Transverse colon (tissue), 4 donors: ENCODE measurements around the gene SMARCA1. TPM values are rescaled to one million over a fixed set of nuclear protein-coding genes. Genes with fewer than 3 reads are reported as not detected.

Experiments used
- DNase-seq: peaks from one replicate; pipeline ENCODE4 v3.0.0-alpha.2; 2019
- H3K27ac ChIP-seq, 4 donors: fragments of 200-600 bp; sonication (generic); 2 replicates each; pipeline ENCODE4 v1.5.1; 2016 to 2018; ENCODE audit warnings: inconsistent platforms in 4 of 4
- H3K27me3 ChIP-seq: fragments of 200-600 bp; sonication (generic); 2 replicates; pipeline ENCODE4 v1.5.1; 2017; ENCODE audit warnings: inconsistent platforms
- H3K36me3 ChIP-seq, 4 donors: fragments of 200-600 bp; sonication (generic); 2 replicates each; pipeline ENCODE4 v1.5.1; 2017 to 2019; ENCODE audit warnings: inconsistent platforms in 4 of 4
- H3K4me1 ChIP-seq, 4 donors: fragments of 200-600 bp; sonication (generic); 2 replicates each; pipeline ENCODE4 v1.5.1; 2017 to 2020; ENCODE audit warnings: inconsistent platforms in 4 of 4
- H3K4me3 ChIP-seq, 4 donors: fragments of 200-600 bp; sonication (generic); 1 replicate in 1 of 4; 2 replicates in 3 of 4; pipeline versions ENCODE4 v1.5.1 to v1.6.1; 2017 to 2019; ENCODE audit warnings: inconsistent platforms in 4 of 4
- H3K9me3 ChIP-seq, 2 donors: fragments of 200-600 bp; sonication (generic); 2 replicates each; pipeline ENCODE4 v1.5.1; 2017 to 2019; ENCODE audit warnings: inconsistent platforms in 2 of 2
- CTCF ChIP-seq, 5 experiments: fragments of 200-600 bp in 3 of 5; fragments of 450-650 bp in 2 of 5; sonication (generic) in 3 of 5; IDR thresholded peaks; 1 replicate in 2 of 5; 2 replicates in 3 of 5; pipeline ENCODE4 v1.5.1; 2016 to 2017; ENCODE audit warnings: antibody characterized with exemption in 5 of 5, inconsistent platforms in 3 of 5, mild to moderate bottlenecking in 2 of 5, moderate library complexity in 1 of 5
- EP300 ChIP-seq: sonication (generic); formaldehyde crosslinking; IDR thresholded peaks from one replicate; pipeline ENCODE4 v1.6.1; 2017; ENCODE audit warnings: antibody characterized with exemption, low read depth
- POLR2A ChIP-seq: fragments of 450-650 bp; IDR thresholded peaks from one replicate; pipeline ENCODE4 v1.6.1; 2016; ENCODE audit warnings: antibody characterized with exemption, mild to moderate bottlenecking, moderate library complexity
- POLR2AphosphoS5 ChIP-seq, 3 donors: sonication (generic); formaldehyde crosslinking; IDR thresholded peaks; one replicate each; pipeline ENCODE4 v1.6.1; 2016; ENCODE audit warnings: antibody characterized with exemption in 3 of 3
- WGBS, 2 donors: methylation state at CpG; one replicate each; pipeline ENCODE4 v1.1.5; 2018; ENCODE audit warnings: low coverage in 1 of 2; 5-methylcytosine and 5-hydroxymethylcytosine counted together
- in situ Hi-C, 4 donors: fragments of 200-750 bp; cut with MboI; loops; one replicate each; pipeline versions ENCODE4 v1.15.0 to v1.15.1; 2017; ENCODE audit warnings: low sequenced_read_pairs in 3 of 4, low pct_ligation_motif_present in 1 of 4, low pct_unique_long_range_greater_than_20kb in 1 of 4
- intact Hi-C: fragments of 100-400 bp; cut with DNase I; formaldehyde crosslinking; loops from one replicate; pipeline ENCODE4 v1.15.1; 2023; ENCODE audit warnings: low total_unique reads
- small RNA-seq, 4 donors: library from RNA; depleted of rRNA; stranded (forward); fragments of <200 nt; gene quantifications; one replicate each; pipeline ENCODE3, GENCODE V24; 2016
- total RNA-seq, 4 donors: library from RNA; depleted of rRNA; stranded (reverse); fragments of >200 nt; gene quantifications; one replicate each; pipeline ENCODE4 v1.1.0, GENCODE V29; 2016

The SMARCA1 gene
- total RNA-seq, 4 donors from 2014 or later = 5.9 to 16.1 (median 13.2) TPM

- H3K27me3 ChIP-seq = no peaks in the 10 kb centered on the region
- no peaks in the 10 kb centered on the region for H3K36me3 ChIP-seq
- no peak for DNase-seq
- no peaks in the 10 kb centered on the region for H3K9me3 ChIP-seq
- H3K27ac ChIP-seq = no peak overlapping the region
- 76 to 87% methylated on average over 4 of the region's 4 CpGs for WGBS, 2 donors
- in situ Hi-C loops (no loop called here), intact Hi-C loops (no loop called here)
- H3K4me1 ChIP-seq = no peaks in the 10 kb centered on the region
- no peak for TF ChIP-seq EP300
- no peak for TF ChIP-seq POLR2AphosphoS5 (IDR thresholded peaks at IDR 0.05)
- no peak for TF ChIP-seq POLR2A
- TF ChIP-seq CTCF (IDR thresholded peaks at IDR 0.05) = no peak
- H3K4me3 ChIP-seq = no peak overlapping the region
Measured at GRCh38 chrX:129423191-129423590, 100.1 kb downstream of the SMARCA1 start.

- no peak overlapping the region for H3K4me3 ChIP-seq
- intact Hi-C loops (no loop called here), in situ Hi-C loops (no loop called here)
- 37% methylated on average over 2 of the region's 2 CpGs; no CpG with 5 or more reads in 1 of the 2 donors for WGBS, 2 donors
- H3K4me1 ChIP-seq = no peaks in the 10 kb centered on the region
- no peaks in the 10 kb centered on the region for H3K9me3 ChIP-seq
- no peak overlapping the region for H3K27ac ChIP-seq
- no peaks in the 10 kb centered on the region for H3K36me3 ChIP-seq
- TF ChIP-seq EP300 (no peak), CTCF (IDR thresholded peaks at IDR 0.05) (no peak), POLR2A (no peak), POLR2AphosphoS5 (IDR thresholded peaks at IDR 0.05) (no peak)
- H3K27me3 ChIP-seq = no peaks in the 10 kb centered on the region
- no peak for DNase-seq
Measured at GRCh38 chrX:129404670-129405008, 118.7 kb downstream of the SMARCA1 start.

GRCh38 chrX:129403974-129404669 is 119.2 kb downstream of the SMARCA1 start:
- in situ Hi-C loops (no loop called here), intact Hi-C loops (no loop called here)
- 21 to 41% methylated on average over 2 of the region's 2 CpGs for WGBS, 2 donors

More at GRCh38 chrX:129403974-129404669, 119.2 kb downstream of the SMARCA1 start:
- H3K27ac ChIP-seq = no peak overlapping the region
- no peaks in the 10 kb centered on the region for H3K9me3 ChIP-seq
- no peak for DNase-seq
- TF ChIP-seq CTCF (IDR thresholded peaks at IDR 0.05) = no peak
- TF ChIP-seq POLR2A = no peak
- TF ChIP-seq EP300 = no peak
- TF ChIP-seq POLR2AphosphoS5 (IDR thresholded peaks at IDR 0.05) = no peak
- no peaks in the 10 kb centered on the region for H3K36me3 ChIP-seq
- H3K4me3 ChIP-seq = no peak overlapping the region
- no peaks in the 10 kb centered on the region for H3K4me1 ChIP-seq
- no peaks in the 10 kb centered on the region for H3K27me3 ChIP-seq

Small RNAs within 50 kb of the gene (small RNA-seq; reads per million reads assigned to genes)
- gene RF01169 (0 reads per million in 4 donors), gene RNA5SP513 (3.2 to 10.9 (median 10.2) reads per million in 4 donors), gene RPS26P56 (0 reads per million in 4 donors)

Other genes with a start within 250 kb of the SMARCA1 start
- 10 to 100 TPM; 14.2 to 27.9 (median 20.0) TPM for gene OCRL, start 16.8 kb upstream of the SMARCA1 start, total RNA-seq
- gene APLN, start 131.5 kb upstream of the SMARCA1 start, total RNA-seq = not detected
- gene XPNPEP2, start 215.5 kb upstream of the SMARCA1 start, total RNA-seq = 10 to 100 TPM in 3 of 4 donors, 1 to 10 TPM in 1; 3.2 to 52.0 (median 34.1) TPM